GM19238 (cell line): ENCODE measurements around the gene RNF41.

Experiments used
- DNase-seq: peaks from one replicate; pipeline ENCODE4 v3.0.0; 2011; ENCODE audit warnings: low spot score; ENCODE audit not compliant: insufficient read length

Gene RNF41

GRCh38 chr12:56154246-56154771 lies 67.4 kb downstream of the RNF41 start:
- no peak for DNase-seq

- no peak for DNase-seq
These were observed 68.0 kb downstream of the RNF41 start for GRCh38 chr12:56153678-56154065.

- DNase-seq = no peak
These were observed 68.7 kb downstream of the RNF41 start for GRCh38 chr12:56152756-56153677.
